ENCODE data around the gene PFN1. TPM values are rescaled to one million over a fixed set of nuclear protein-coding genes. Genes with fewer than 3 reads are reported as not detected.

PFN1 gene
- total RNA-seq, 4 donors from 2014 or later, result 520 to 970 (median 715) TPM

- H3K4me3 ChIP-seq, result no peak overlapping the region
- 83 to 97% methylated on average over 7 of the region's 8 CpGs for WGBS, 2 donors
- peaks cover 10 to 59% (median 26%) of the 10 kb centered on the region in 3 donors for H3K36me3 ChIP-seq
- intact Hi-C loops (cut with DNase I), result no loop called here
- no peak for DNase-seq
- peaks cover 21 to 39% (median 25%) of the 10 kb centered on the region in 3 donors for H3K4me1 ChIP-seq
- H3K27me3 ChIP-seq, result no peaks in the 10 kb centered on the region
- peak overlapping the region in 2 of 4 donors; percentile 98 to 99 for H3K27ac ChIP-seq
- H3K9me3 ChIP-seq, result no peaks in the 10 kb centered on the region
- TF ChIP-seq CTCF (IDR thresholded peaks at IDR 0.05), result no peak
Measured at GRCh38 chr17:4970273-4970672, 21.9 kb upstream of the PFN1 start.

GRCh38 chr17:4969551-4970173 lies 21.3 kb upstream of the PFN1 start:
- no peak for TF ChIP-seq CTCF (IDR thresholded peaks at IDR 0.05)
- no peak for TF ChIP-seq POLR2A (IDR thresholded peaks at IDR 0.05)

GRCh38 chr17:4969047-4969550 lies 20.8 kb upstream of the PFN1 start:
- TF ChIP-seq POLR2A (IDR thresholded peaks at IDR 0.05) (no peak), CTCF (IDR thresholded peaks at IDR 0.05) (no peak)
- H3K4me3 ChIP-seq, result peak overlapping the region in 3 of 4 donors; percentile 69 to 84 (median 73)
- peak overlapping the region; percentile 83 to 99 (median 98) for H3K27ac ChIP-seq
- H3K36me3 ChIP-seq, result peaks cover 7 to 47% (median 23%) of the 10 kb centered on the region in 3 donors
- H3K4me1 ChIP-seq, result peaks cover 21 to 41% (median 25%) of the 10 kb centered on the region in 3 donors
- H3K27me3 ChIP-seq, result no peaks in the 10 kb centered on the region
- 71 to 78% methylated on average over 8 to 12 of the region's 15 CpGs for WGBS, 2 donors
- DNase-seq, result no peak
- intact Hi-C loops (cut with DNase I), result no loop called here
- no peaks in the 10 kb centered on the region for H3K9me3 ChIP-seq

More at GRCh38 chr17:4969551-4970173, 21.3 kb upstream of the PFN1 start:
- intact Hi-C loops (cut with DNase I), result no loop called here
- no peak for DNase-seq
- 79 to 87% methylated on average over 13 of the region's 16 CpGs for WGBS, 2 donors
- peak overlapping the region; percentile 3 to 99 (median 98) for H3K27ac ChIP-seq
- H3K4me3 ChIP-seq, result peak overlapping the region in 1 of 4 donors; percentile 84
- H3K4me1 ChIP-seq, result peaks cover 21 to 41% (median 25%) of the 10 kb centered on the region in 3 donors
- H3K9me3 ChIP-seq, result no peaks in the 10 kb centered on the region
- H3K36me3 ChIP-seq, result peaks cover 10 to 52% (median 26%) of the 10 kb centered on the region in 3 donors
- H3K27me3 ChIP-seq, result no peaks in the 10 kb centered on the region

- DNase-seq, result no peak
- H3K4me3 ChIP-seq, result peak overlapping the region; percentile 37 to 84 (median 71)
Measured at GRCh38 chr17:4968486-4969046, 20.2 kb upstream of the PFN1 start.

More at GRCh38 chr17:4968486-4969046, 20.2 kb upstream of the PFN1 start:
- Histone ChIP-seq H3K27me3 (no peaks in the 10 kb centered on the region), H3K4me1 (peaks cover 21 to 41% (median 25%) of the 10 kb centered on the region in 3 donors), H3K9me3 (no peaks in the 10 kb centered on the region), H3K27ac (peak overlapping the region; percentile 83 to 99 (median 98)), H3K36me3 (peaks cover 5 to 41% (median 17%) of the 10 kb centered on the region in 3 donors)
- no peak for TF ChIP-seq POLR2A (IDR thresholded peaks at IDR 0.05)
- no peak for TF ChIP-seq CTCF (IDR thresholded peaks at IDR 0.05)
- WGBS, 2 donors, result 19 to 22% methylated on average over 13 to 23 of the region's 23 CpGs
- intact Hi-C loops (cut with DNase I), result no loop called here
